K562 (cell line): ENCODE measurements around the gene SYNCRIP. TPM values are rescaled to one million over a fixed set of nuclear protein-coding genes. Genes with fewer than 3 reads are reported as not detected.

Experiments
- BACH1 ChIP-seq: fragments of 200-800 bp; sonication (Bioruptor generic); IDR thresholded peaks from 2 replicates; pipeline ENCODE4 v1.6.1; 2016; ENCODE audit warnings: missing genetic modification characterization, missing compliant biosample characterization
- CHCHD3 ChIP-seq: fragments of 250-450 bp; sonication (Bioruptor Pico); IDR thresholded peaks from 2 replicates; pipeline ENCODE4 v2.1.2; 2022; ENCODE audit warnings: mild to moderate bottlenecking
- CHD2 ChIP-seq: IDR thresholded peaks from 2 replicates; pipeline ENCODE4 v1.6.1; 2011; ENCODE audit warnings: low read depth, low read length
- DNMT1 ChIP-seq: fragments of 450-650 bp; IDR thresholded peaks from 2 replicates; pipeline ENCODE4 v1.6.1; 2016; ENCODE audit warnings: antibody characterized with exemption, mild to moderate bottlenecking
- GTF2E2 ChIP-seq: fragments of 200-800 bp; sonication (Bioruptor generic); IDR thresholded peaks from 2 replicates; pipeline ENCODE4 v1.6.1; 2016; ENCODE audit warnings: missing genetic modification characterization, missing compliant biosample characterization
- HDAC3 ChIP-seq: fragments of 450-650 bp; IDR thresholded peaks from 2 replicates; pipeline ENCODE4 v1.6.1; 2018; ENCODE audit warnings: borderline replicate concordance, mild to moderate bottlenecking, moderate library complexity; ENCODE audit not compliant: partially characterized antibody
- KDM4B ChIP-seq, 2 experiments: fragments of 450-650 bp in 1 of 2; sonication (generic) in 1 of 2; IDR thresholded peaks; 2 replicates each; pipeline ENCODE4 v1.6.1; 2016 to 2017; ENCODE audit warnings: borderline replicate concordance in 2 of 2, antibody characterized with exemption in 1 of 2, low read depth in 1 of 2, mild to moderate bottlenecking in 1 of 2
- NR2F6 ChIP-seq: fragments of 450-650 bp; formaldehyde crosslinking; IDR thresholded peaks from 2 replicates; pipeline ENCODE4 v1.4.0; 2020; ENCODE audit warnings: mild to moderate bottlenecking
- PHB2 ChIP-seq: fragments of 450-650 bp; IDR thresholded peaks from 2 replicates; pipeline ENCODE4 v1.6.1; 2017; ENCODE audit warnings: low read depth
- PTBP1 ChIP-seq: fragments of 200-400 bp; formaldehyde crosslinking; IDR thresholded peaks from 2 replicates; pipeline ENCODE4 v1.6.1; 2017; ENCODE audit warnings: low read depth, low read length
- RBM17 ChIP-seq: fragments of 200-400 bp; formaldehyde crosslinking; IDR thresholded peaks from 2 replicates; pipeline ENCODE4 v1.6.1; 2017; ENCODE audit warnings: low read depth, mild to moderate bottlenecking, low read length, borderline replicate concordance
- RBM39 ChIP-seq: fragments of 200-400 bp; formaldehyde crosslinking; optimal IDR thresholded peaks from 2 replicates; pipeline ENCODE3; 2018; ENCODE audit warnings: low read depth, low read length
- SETDB1 ChIP-seq: IDR thresholded peaks from one replicate; pipeline ENCODE4 v1.6.1; 2012; ENCODE audit warnings: low read length, control low read depth, inconsistent platforms
- TBL1XR1 ChIP-seq, 2 experiments: IDR thresholded peaks; 2 replicates each; pipeline ENCODE4 v1.6.1; 2012; ENCODE audit warnings: improper control_type of control experiment in 2 of 2, low read length in 2 of 2, mild to moderate bottlenecking in 1 of 2
- XRCC5 ChIP-seq: fragments of 200-400 bp; formaldehyde crosslinking; IDR thresholded peaks from 2 replicates; pipeline ENCODE4 v1.6.1; 2017; ENCODE audit warnings: low read depth, mild to moderate bottlenecking, low read length
- polyA plus RNA-seq, 8 experiments: library from polyadenylated mRNA; depleted of rRNA in 4 of 8; stranded (reverse) in 5 of 8; unstranded in 3 of 8; fragments of >200 nt; fragmentation: Nextera tagmentation in 2 of 8; fragmentation: Illumina TruSeq in 1 of 8; extraction: Ambion mirVana in 2 of 8; extraction: Trizol in 1 of 8; gene quantifications; 2 replicates each; pipeline versions ENCODE4 v1.2.1 to v1.2.3, GENCODE V29; 2011 to 2014; ENCODE audit warnings: inconsistent platforms in 1 of 8, missing spikeins in 1 of 8
- total RNA-seq, 7 experiments: library from RNA; depleted of rRNA in 6 of 7; stranded (reverse); fragments of >200 nt in 6 of 7; fragmentation: Illumina TruSeq in 2 of 7; extraction: Trizol in 2 of 7; gene quantifications; 2 replicates each; pipeline versions ENCODE4 v1.2.1 to v1.2.3, GENCODE V29; 2011 to 2021; ENCODE audit warnings: low replicate concordance in 1 of 7
- TF ChIP-seq, protein P1 (sequence below): fragments of 450-650 bp; formaldehyde crosslinking; IDR thresholded peaks from 2 replicates; pipeline ENCODE4 v1.4.0; 2020; ENCODE audit warnings: mild to moderate bottlenecking
- TF ChIP-seq, protein P2 (sequence below): fragments of 450-650 bp; IDR thresholded peaks from 2 replicates; pipeline ENCODE4 v1.7.0; 2016; ENCODE audit warnings: borderline replicate concordance
- TF ChIP-seq, protein P3 (sequence below), 2 experiments: fragments of 450-650 bp; IDR thresholded peaks; 2 replicates each; pipeline ENCODE4 v1.6.1; 2016
- TF ChIP-seq, protein P4 (sequence below): fragments of 450-650 bp; IDR thresholded peaks from 2 replicates; pipeline ENCODE4 v1.6.1; 2016; ENCODE audit warnings: missing biosample characterization, missing genetic modification characterization
- TF ChIP-seq, protein P5 (sequence below), 3 experiments: fragments of 200-800 bp in 1 of 3; sonication (Bioruptor generic) in 1 of 3; sonication (generic) in 1 of 3; formaldehyde crosslinking in 1 of 3; IDR thresholded peaks; 2 replicates each; pipeline versions ENCODE4 v1.6.1 to v1.8.0; 2016 to 2022; ENCODE audit warnings: mild to moderate bottlenecking in 2 of 3, missing compliant biosample characterization in 2 of 3, missing genetic modification characterization in 2 of 3, missing genetic modification reagents in 1 of 3

SYNCRIP gene
- total and polyA plus RNA-seq, 9 of the 15 experiments (the other 6 are each of a cell fraction or from before 2014, with no cell fraction given), result 46.5 to 295 (median 140) TPM

DNA sequence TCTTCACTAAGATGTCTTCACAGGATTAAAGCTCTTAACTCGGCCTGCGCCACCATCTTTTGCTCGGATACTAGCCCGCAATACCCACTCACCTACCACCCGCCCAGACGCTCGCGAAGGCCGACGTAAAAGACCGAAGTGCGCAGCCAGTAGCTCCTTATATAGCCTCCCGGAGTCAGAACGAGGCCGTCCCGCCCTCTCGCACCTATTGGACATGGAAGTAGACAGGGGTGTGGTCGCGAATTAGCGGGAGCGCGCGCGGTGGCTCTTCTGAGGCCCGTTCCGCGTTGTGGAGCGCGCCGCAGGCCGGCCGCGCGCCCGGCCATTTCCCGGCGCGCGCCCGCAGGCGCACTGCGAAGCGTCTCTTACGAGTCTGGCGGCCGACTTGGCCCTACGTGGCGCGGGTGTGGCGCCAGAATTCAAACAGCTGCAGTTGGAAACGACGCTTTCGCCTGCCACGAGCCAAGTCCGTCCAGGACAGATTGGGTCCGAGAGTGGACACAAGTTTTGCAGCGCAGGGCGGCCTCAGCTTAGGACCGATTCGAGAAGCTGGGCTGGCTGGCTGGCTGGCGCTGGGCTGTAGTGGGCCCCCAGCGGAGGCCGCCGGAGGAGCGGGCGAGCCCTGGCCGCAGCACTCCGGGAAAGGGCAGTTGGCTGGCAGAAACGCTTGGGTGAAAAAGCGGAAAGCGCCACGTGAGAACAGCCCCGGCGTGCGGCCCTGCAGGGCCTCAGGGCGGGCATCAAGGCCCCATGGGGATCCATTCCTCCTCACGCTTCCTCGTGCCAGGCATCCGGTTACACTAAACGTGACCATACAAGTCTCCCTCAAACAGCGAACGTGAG lies 36.1 kb upstream of the SYNCRIP start (continued):
- TF ChIP-seq GTF2E2 (tag), result peak; percentile 99
- TF ChIP-seq, protein P1, sequence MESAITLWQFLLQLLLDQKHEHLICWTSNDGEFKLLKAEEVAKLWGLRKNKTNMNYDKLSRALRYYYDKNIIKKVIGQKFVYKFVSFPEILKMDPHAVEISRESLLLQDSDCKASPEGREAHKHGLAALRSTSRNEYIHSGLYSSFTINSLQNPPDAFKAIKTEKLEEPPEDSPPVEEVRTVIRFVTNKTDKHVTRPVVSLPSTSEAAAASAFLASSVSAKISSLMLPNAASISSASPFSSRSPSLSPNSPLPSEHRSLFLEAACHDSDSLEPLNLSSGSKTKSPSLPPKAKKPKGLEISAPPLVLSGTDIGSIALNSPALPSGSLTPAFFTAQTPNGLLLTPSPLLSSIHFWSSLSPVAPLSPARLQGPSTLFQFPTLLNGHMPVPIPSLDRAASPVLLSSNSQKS (CRISPR knock-in tag), result no peak
- no peak for TF ChIP-seq XRCC5
- peak; percentile 95 for TF ChIP-seq CHCHD3
- TF ChIP-seq, protein P2, sequence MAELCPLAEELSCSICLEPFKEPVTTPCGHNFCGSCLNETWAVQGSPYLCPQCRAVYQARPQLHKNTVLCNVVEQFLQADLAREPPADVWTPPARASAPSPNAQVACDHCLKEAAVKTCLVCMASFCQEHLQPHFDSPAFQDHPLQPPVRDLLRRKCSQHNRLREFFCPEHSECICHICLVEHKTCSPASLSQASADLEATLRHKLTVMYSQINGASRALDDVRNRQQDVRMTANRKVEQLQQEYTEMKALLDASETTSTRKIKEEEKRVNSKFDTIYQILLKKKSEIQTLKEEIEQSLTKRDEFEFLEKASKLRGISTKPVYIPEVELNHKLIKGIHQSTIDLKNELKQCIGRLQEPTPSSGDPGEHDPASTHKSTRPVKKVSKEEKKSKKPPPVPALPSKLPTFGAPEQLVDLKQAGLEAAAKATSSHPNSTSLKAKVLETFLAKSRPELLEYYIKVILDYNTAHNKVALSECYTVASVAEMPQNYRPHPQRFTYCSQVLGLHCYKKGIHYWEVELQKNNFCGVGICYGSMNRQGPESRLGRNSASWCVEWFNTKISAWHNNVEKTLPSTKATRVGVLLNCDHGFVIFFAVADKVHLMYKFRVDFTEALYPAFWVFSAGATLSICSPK, result no peak
- TF ChIP-seq RBM39, result peak; percentile 95
- no peak for TF ChIP-seq SETDB1
- TF ChIP-seq PHB2, result no peak
- TF ChIP-seq, protein P3, sequence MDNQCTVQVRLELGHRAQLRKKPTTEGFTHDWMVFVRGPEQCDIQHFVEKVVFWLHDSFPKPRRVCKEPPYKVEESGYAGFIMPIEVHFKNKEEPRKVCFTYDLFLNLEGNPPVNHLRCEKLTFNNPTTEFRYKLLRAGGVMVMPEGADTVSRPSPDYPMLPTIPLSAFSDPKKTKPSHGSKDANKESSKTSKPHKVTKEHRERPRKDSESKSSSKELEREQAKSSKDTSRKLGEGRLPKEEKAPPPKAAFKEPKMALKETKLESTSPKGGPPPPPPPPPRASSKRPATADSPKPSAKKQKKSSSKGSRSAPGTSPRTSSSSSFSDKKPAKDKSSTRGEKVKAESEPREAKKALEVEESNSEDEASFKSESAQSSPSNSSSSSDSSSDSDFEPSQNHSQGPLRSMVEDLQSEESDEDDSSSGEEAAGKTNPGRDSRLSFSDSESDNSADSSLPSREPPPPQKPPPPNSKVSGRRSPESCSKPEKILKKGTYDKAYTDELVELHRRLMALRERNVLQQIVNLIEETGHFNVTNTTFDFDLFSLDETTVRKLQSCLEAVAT (IDR thresholded peaks at IDR 0.05), result peak in 1 of 2 experiments; percentile 89; a peak in 2 of 4 replicates
- TF ChIP-seq TBL1XR1 (IDR thresholded peaks at IDR 0.05; ENCODE audit: low read length in 2 of 2), result peak; percentile 65 to 81; a peak in 3 of 4 replicates
- 0 out of 4 replicates have a peak, but pooled peaks of 1 of the 2 experiments have one; percentile 1 for TF ChIP-seq KDM4B (IDR thresholded peaks at IDR 0.05; ENCODE audit: borderline replicate concordance in 2 of 2, low read depth in 1 of 2)
- TF ChIP-seq, protein P4, sequence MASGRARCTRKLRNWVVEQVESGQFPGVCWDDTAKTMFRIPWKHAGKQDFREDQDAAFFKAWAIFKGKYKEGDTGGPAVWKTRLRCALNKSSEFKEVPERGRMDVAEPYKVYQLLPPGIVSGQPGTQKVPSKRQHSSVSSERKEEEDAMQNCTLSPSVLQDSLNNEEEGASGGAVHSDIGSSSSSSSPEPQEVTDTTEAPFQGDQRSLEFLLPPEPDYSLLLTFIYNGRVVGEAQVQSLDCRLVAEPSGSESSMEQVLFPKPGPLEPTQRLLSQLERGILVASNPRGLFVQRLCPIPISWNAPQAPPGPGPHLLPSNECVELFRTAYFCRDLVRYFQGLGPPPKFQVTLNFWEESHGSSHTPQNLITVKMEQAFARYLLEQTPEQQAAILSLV (tag), result no peak
- TF ChIP-seq, protein P5, sequence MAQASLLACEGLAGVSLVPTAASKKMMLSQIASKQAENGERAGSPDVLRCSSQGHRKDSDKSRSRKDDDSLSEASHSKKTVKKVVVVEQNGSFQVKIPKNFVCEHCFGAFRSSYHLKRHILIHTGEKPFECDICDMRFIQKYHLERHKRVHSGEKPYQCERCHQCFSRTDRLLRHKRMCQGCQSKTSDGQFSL (CRISPR knock-in tag; IDR thresholded peaks at IDR 0.05), result peak; percentile 37; the same call in 1 of the 2 replicates
- TF ChIP-seq, protein P5 (tag; IDR thresholded peaks at IDR 0.05), result no peak
- TF ChIP-seq BACH1, result no peak; the same call in 1 of the 2 replicates
- peak; percentile 31; the same call in 1 of the 2 replicates for TF ChIP-seq CHD2
- TF ChIP-seq DNMT1, result no peak
- no peak for TF ChIP-seq HDAC3
- TF ChIP-seq PTBP1, result peak; percentile 63; the same call in 1 of the 2 replicates
- no peak for TF ChIP-seq RBM17
- no peak; the same call in 1 of the 2 replicates for TF ChIP-seq NR2F6 (CRISPR knock-in tag)
